AG04449 (cell line): ENCODE results near the gene CCL3.

Source experiments
- CTCF ChIA-PET: fragments of 350-600 bp; formaldehyde crosslinking; extraction: SDS; loops from one replicate; lab custom pipeline; 2021; ENCODE audit warnings: antibody characterized with exemption; lab: Yijun Ruan, JAX
- POLR2A ChIA-PET: fragments of 400-600, 350-600 bp; formaldehyde crosslinking; extraction: SDS; loops from one replicate; lab custom pipeline; 2020; ENCODE audit warnings: antibody characterized with exemption, inconsistent platforms; lab: Yijun Ruan, JAX
- DNase-seq: peaks from one replicate; pipeline ENCODE4 v3.0.0-alpha.2; 2010; ENCODE audit warnings: low read depth, low spot score
- H3K4me3 ChIP-seq: 2 replicates; pipeline ENCODE4 v1.5.1; 2011; ENCODE audit warnings: low read depth, mild to moderate bottlenecking, control low read depth, low read length
- CTCF ChIP-seq: IDR thresholded peaks from one replicate; pipeline ENCODE4 v1.5.1; 2011; ENCODE audit warnings: mild to moderate bottlenecking, moderate library complexity, low read length, control low read depth, inconsistent platforms; ENCODE audit not compliant: insufficient read depth; ENCODE audit errors: missing control alignments

The CCL3 gene

GRCh38 chr17:36071751-36072150 is 18.2 kb downstream of the CCL3 start:
- TF ChIP-seq CTCF = no peak
- CTCF ChIA-PET = interaction anchor here (1.3 to 1.5 kb wide), 3 partner anchors 96 to 102 kb away, joined by 3 to 5 read pairs (median 4); no protein-coding TSS in a partner anchor
- DNase-seq = no peak
- POLR2A ChIA-PET = no interaction called here
- no peak overlapping the region for H3K4me3 ChIP-seq

GRCh38 chr17:36070427-36070826 is 19.5 kb downstream of the CCL3 start:
- no peak overlapping the region for H3K4me3 ChIP-seq
- CTCF ChIA-PET = interaction anchor here (1.5 kb wide), 1 partner anchor 101 kb away, joined by 3 read pairs; no protein-coding TSS in a partner anchor
- POLR2A ChIA-PET = no interaction called here
- TF ChIP-seq CTCF = no peak
- no peak for DNase-seq

GRCh38 chr17:36069136-36069535 is 20.8 kb downstream of the CCL3 start:
- no peak overlapping the region for H3K4me3 ChIP-seq
- TF ChIP-seq CTCF = no peak
- CTCF ChIA-PET = no interaction called here
- POLR2A ChIA-PET = no interaction called here
- DNase-seq = no peak

GRCh38 chr17:36068524-36068923 is 21.4 kb downstream of the CCL3 start:
- DNase-seq = no peak
- ChIA-PET POLR2A (no interaction called here), CTCF (no interaction called here)
- no peak overlapping the region for H3K4me3 ChIP-seq
- TF ChIP-seq CTCF = no peak

GRCh38 chr17:36066365-36066985 is 23.5 kb downstream of the CCL3 start:
- POLR2A ChIA-PET = no interaction called here
- CTCF ChIA-PET = no interaction called here
- DNase-seq = no peak
- TF ChIP-seq CTCF = no peak
- H3K4me3 ChIP-seq = no peak overlapping the region

- no peak for DNase-seq
- CTCF ChIA-PET = interaction anchor here (0.6 kb wide), 1 partner anchor 9 kb away, joined by 3 read pairs; no protein-coding TSS in a partner anchor
- TF ChIP-seq CTCF = no peak
- POLR2A ChIA-PET = no interaction called here
- no peak within 1 kb of the TSS for H3K4me3 ChIP-seq
Observed at GRCh38 chr17:36063786-36064541, 26.0 kb downstream of the CCL3 start, which contains the start of gene CCL18. CCL18 (plus strand) TSS chr17:36064272; CDS start chr17:36064343, 71 bp downstream.
